Nephron (organoid): Measurements from ENCODE around the gene ZNF280C.

Experiments
- H3K27ac Mint-ChIP-seq, 3 experiments: 2 replicates each; pipeline ENCODE4 v1.8.0; 2020; ENCODE audit warnings: mixed read lengths in 3 of 3, mild to moderate bottlenecking in 2 of 3, moderate library complexity in 1 of 3
- H3K27me3 Mint-ChIP-seq: 2 replicates; pipeline ENCODE4 v1.8.0; 2021; ENCODE audit warnings: low read depth, mild to moderate bottlenecking, moderate library complexity, mixed read lengths
- H3K36me3 Mint-ChIP-seq: 2 replicates; pipeline ENCODE4 v1.8.0; 2020; ENCODE audit warnings: low read depth, mixed read lengths
- H3K4me1 Mint-ChIP-seq: 2 replicates; pipeline ENCODE4 v1.8.0; 2020; ENCODE audit warnings: mixed read lengths
- H3K4me3 Mint-ChIP-seq, 3 experiments: 2 replicates each; pipeline ENCODE4 v1.8.0; 2020; ENCODE audit warnings: mild to moderate bottlenecking in 3 of 3, mixed read lengths in 3 of 3, moderate library complexity in 2 of 3
- H3K9me3 Mint-ChIP-seq: 2 replicates; pipeline ENCODE4 v1.8.0; 2020; ENCODE audit warnings: mixed read lengths
- TF ChIP-seq, protein P1 (sequence below), 3 experiments: fragments of 200-600 bp; sonication (generic); IDR thresholded peaks; one replicate each; pipeline ENCODE4 v1.5.0; 2021; ENCODE audit warnings: antibody characterized with exemption in 3 of 3; ENCODE audit not compliant: unreplicated experiment in 3 of 3

ZNF280C gene

DNA sequence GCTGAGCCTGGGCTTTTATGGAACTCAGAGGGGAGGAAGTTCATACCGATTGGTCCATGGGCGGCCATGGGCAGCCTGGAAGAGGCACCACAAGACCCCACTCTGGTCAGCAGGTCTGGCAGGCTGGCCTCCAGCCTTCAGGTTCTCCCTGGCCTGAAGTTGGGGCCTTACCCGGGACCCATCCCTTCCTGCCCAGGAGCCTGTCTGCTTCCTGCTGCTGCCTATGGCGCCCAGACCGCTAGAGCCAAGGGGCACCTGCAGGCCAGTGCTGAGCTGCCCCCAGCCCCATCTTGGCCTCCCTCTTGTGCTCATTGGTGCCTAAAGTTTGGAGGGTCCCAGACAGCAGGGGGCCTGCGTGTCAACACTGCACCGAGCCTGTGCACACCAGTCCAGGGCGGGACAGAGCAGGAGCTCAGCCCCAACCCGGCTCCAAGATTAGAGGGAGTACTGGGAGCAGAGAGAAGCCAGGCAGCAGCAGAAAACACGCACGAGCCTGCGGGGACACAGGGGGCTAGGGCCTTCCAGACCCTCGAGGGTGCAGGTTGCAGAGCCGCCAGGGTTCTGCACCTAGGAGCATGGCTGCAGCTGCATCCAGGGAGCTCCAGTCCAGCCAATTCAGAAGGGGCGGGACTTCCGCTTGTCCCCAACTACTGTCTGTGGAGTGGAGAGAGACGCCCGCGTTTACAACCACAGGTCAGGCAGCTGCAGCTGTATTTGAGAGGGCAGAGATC is 30.7 kb upstream of the ZNF280C start:
- Mint-ChIP-seq H3K4me1 (peaks cover 5% of the 10 kb centered on the region), H3K36me3 (no peaks in the 10 kb centered on the region), H3K27ac (no peak overlapping the region), H3K9me3 (peaks cover 3% of the 10 kb centered on the region), H3K4me3 (no peak overlapping the region), H3K27me3 (no peaks in the 10 kb centered on the region)
- TF ChIP-seq, protein P1, sequence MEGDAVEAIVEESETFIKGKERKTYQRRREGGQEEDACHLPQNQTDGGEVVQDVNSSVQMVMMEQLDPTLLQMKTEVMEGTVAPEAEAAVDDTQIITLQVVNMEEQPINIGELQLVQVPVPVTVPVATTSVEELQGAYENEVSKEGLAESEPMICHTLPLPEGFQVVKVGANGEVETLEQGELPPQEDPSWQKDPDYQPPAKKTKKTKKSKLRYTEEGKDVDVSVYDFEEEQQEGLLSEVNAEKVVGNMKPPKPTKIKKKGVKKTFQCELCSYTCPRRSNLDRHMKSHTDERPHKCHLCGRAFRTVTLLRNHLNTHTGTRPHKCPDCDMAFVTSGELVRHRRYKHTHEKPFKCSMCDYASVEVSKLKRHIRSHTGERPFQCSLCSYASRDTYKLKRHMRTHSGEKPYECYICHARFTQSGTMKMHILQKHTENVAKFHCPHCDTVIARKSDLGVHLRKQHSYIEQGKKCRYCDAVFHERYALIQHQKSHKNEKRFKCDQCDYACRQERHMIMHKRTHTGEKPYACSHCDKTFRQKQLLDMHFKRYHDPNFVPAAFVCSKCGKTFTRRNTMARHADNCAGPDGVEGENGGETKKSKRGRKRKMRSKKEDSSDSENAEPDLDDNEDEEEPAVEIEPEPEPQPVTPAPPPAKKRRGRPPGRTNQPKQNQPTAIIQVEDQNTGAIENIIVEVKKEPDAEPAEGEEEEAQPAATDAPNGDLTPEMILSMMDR (IDR thresholded peaks at IDR 0.05; ENCODE audit: unreplicated experiment in 3 of 3): no peak

DNA sequence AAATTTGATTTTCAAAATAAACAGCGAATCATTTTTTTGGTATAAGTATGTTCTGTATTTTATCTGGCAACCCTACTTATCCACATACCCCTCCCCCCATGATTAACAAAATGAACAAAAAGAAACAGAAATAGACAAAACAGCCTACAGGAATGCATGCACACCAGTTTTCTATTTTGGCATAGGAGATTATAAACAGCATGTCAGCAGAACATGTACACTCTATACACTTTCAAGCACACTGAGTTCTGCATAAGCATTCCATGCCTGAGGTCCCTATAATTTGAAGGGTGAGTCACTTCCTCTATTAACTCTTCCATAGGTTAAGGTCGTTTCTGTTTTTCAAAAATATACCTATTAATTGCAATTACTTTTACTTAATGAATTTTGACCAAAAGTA is 28.0 kb upstream of the ZNF280C start:
- Mint-ChIP-seq H3K9me3 (no peaks in the 10 kb centered on the region), H3K4me3 (no peak overlapping the region), H3K27ac (no peak overlapping the region), H3K36me3 (no peaks in the 10 kb centered on the region), H3K4me1 (peaks cover 5% of the 10 kb centered on the region), H3K27me3 (no peaks in the 10 kb centered on the region)
- TF ChIP-seq, protein P1 (IDR thresholded peaks at IDR 0.05; ENCODE audit: unreplicated experiment in 3 of 3): no peak

DNA sequence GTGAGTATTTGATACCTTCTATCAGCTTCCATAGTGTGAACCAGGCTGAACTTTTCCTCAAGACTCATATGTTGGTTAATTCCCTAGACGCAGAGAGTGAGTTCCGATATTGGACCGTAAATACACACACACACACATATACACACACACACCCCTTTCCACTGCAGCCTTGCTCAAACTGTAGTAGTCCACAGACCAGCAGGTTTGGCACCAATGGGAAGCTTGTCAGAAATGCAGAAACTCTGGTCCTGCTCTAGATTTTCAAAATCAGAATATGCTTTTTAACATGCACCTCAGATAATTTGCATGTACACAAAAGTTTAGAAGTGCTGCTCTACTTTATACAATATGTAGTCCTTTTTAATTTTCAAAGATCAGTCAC is 27.6 kb upstream of the ZNF280C start:
- TF ChIP-seq, protein P1 (IDR thresholded peaks at IDR 0.05; ENCODE audit: unreplicated experiment in 3 of 3): no peak
- Mint-ChIP-seq H3K27me3 (no peaks in the 10 kb centered on the region), H3K36me3 (no peaks in the 10 kb centered on the region), H3K27ac (no peak overlapping the region), H3K9me3 (no peaks in the 10 kb centered on the region), H3K4me3 (no peak overlapping the region), H3K4me1 (peaks cover 5% of the 10 kb centered on the region)

DNA sequence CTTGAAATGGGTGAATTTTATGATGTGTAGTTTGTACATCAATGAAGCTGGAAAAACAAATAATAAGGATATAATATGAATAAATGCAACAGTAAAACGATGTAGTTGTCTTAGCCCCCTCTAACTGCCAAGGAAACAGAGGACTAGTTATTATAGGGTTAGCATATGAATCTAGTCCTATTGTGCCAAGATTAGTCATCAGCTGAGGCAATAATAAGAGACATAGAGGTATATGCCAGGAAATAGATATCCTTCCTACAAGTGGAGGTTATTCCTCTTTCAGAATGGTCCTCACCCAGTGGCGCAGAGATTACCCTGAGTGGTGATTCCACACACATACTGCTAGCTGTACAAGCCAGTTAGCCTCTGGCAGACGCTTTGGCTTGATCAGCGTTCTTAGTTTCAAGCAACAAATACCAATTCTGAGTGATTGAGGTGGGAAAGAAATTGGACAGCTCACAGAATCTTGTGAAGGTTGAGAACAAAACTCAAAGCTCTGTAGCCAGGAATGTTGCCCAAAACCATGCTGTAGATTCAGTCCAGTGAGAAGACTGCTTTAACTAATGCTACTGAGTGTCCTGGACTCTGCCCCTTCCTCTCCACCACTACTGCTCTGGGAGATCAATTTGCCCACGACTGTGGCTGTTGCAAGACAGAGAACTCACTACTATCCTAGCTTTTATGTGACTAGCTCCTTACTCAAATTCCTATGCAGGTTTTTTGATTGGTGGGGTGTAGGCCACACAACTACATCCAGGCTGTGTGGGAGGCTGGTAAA is 27.0 kb upstream of the ZNF280C start:
- TF ChIP-seq, protein P1 (IDR thresholded peaks at IDR 0.05; ENCODE audit: unreplicated experiment in 3 of 3): no peak
- H3K27me3 Mint-ChIP-seq: no peaks in the 10 kb centered on the region
- no peak overlapping the region for H3K27ac Mint-ChIP-seq
- no peaks in the 10 kb centered on the region for H3K36me3 Mint-ChIP-seq
- no peak overlapping the region for H3K4me3 Mint-ChIP-seq
- H3K4me1 Mint-ChIP-seq: peaks cover 5% of the 10 kb centered on the region
- H3K9me3 Mint-ChIP-seq: no peaks in the 10 kb centered on the region

DNA sequence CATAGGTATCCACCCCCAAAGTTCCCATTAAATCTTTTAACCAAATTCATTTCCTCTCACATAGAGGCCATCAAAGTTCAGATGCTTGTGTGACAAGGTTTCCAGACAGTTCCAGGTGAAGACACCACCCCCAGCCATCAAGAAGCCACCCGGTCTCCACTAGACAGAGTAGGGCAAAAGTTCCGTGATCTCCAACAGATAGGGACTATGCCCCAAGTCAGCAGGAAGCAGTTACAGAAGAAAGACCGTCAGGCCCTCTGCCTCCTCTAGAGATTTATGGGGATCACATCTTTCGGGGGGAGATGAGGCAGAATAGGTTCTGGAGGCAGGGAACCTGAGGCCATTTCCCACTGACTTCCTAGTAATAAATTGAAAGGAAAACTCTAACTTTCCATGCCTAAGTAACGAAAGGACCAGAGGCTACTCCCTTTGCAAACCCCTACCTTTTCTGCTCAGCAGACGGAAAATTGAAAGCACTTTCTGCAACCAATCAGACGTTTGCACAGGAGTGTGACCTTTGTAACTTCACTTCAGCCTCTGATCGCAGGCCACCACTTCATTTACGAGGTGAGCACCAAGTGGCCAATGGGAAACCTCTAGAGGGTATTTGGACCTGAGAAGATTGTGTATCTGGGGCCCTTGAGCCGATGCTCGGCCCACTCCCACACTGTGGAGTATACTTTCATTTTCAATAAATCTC is 18.5 kb upstream of the ZNF280C start:
- Mint-ChIP-seq H3K4me1 (peaks cover 4% of the 10 kb centered on the region), H3K4me3 (no peak overlapping the region), H3K27me3 (no peaks in the 10 kb centered on the region), H3K9me3 (peaks cover 4% of the 10 kb centered on the region), H3K27ac (no peak overlapping the region), H3K36me3 (no peaks in the 10 kb centered on the region)
- TF ChIP-seq, protein P1 (IDR thresholded peaks at IDR 0.05; ENCODE audit: unreplicated experiment in 3 of 3): no peak
